Measurements from ENCODE around the gene PKD1L1.
"Not testable (repeated sequence)": the region's sequence is repeated elsewhere in the genome, so short reads cannot be mapped to it uniquely, and the experiment has no call there.

PKD1L1 gene

GRCh38 chr7:47938574-47939165, 9.6 kb downstream of the PKD1L1 start:
- no peak for DNase-seq (ENCODE audit: low read depth)

GRCh38 chr7:47937711-47938573, 10.3 kb downstream of the PKD1L1 start:
- DNase-seq (ENCODE audit: low read depth) = no peak

GRCh38 chr7:47937065-47937687, 11.1 kb downstream of the PKD1L1 start:
- no peak for DNase-seq (ENCODE audit: low read depth)

GRCh38 chr7:47936323-47936722, 11.9 kb downstream of the PKD1L1 start:
- no peak for DNase-seq (ENCODE audit: low read depth)

- no peak for DNase-seq (ENCODE audit: low read depth)
Observed at GRCh38 chr7:47935336-47935735, 12.9 kb downstream of the PKD1L1 start.

GRCh38 chr7:47934831-47935230, 13.4 kb downstream of the PKD1L1 start:
- DNase-seq (ENCODE audit: low read depth) = no peak

GRCh38 chr7:47933215-47933614, 15.1 kb downstream of the PKD1L1 start:
- DNase-seq (ENCODE audit: low read depth) = no peak

- DNase-seq (ENCODE audit: low read depth) = no peak
Observed at GRCh38 chr7:47932466-47933037, 15.7 kb downstream of the PKD1L1 start.

GRCh38 chr7:47932016-47932415, 16.2 kb downstream of the PKD1L1 start:
- no peak for DNase-seq (ENCODE audit: low read depth)

GRCh38 chr7:47931005-47932004, 17.0 kb downstream of the PKD1L1 start:
- no peak for DNase-seq (ENCODE audit: low read depth)

GRCh38 chr7:47924266-47924665, 24.0 kb downstream of the PKD1L1 start:
- DNase-seq (ENCODE audit: low read depth) = no peak

- DNase-seq (ENCODE audit: low read depth) = not testable (repeated sequence)
Observed at GRCh38 chr7:47923081-47923875, 25.0 kb downstream of the PKD1L1 start.

- not testable (repeated sequence) for DNase-seq (ENCODE audit: low read depth)
Observed at GRCh38 chr7:47916514-47916913, 31.8 kb downstream of the PKD1L1 start.

- DNase-seq (ENCODE audit: low read depth) = no peak
Observed at GRCh38 chr7:47915616-47915976, 32.7 kb downstream of the PKD1L1 start.

GRCh38 chr7:47914717-47915615, 33.3 kb downstream of the PKD1L1 start:
- DNase-seq (ENCODE audit: low read depth) = no peak

- no peak for DNase-seq (ENCODE audit: low read depth)
Observed at GRCh38 chr7:47912332-47912731, 35.9 kb downstream of the PKD1L1 start.

GRCh38 chr7:47908720-47909119, 39.5 kb downstream of the PKD1L1 start:
- DNase-seq (ENCODE audit: low read depth) = no peak

- no peak for DNase-seq (ENCODE audit: low read depth)
Observed at GRCh38 chr7:47907981-47908616, 40.2 kb downstream of the PKD1L1 start.

GRCh38 chr7:47906883-47907282, 41.4 kb downstream of the PKD1L1 start:
- DNase-seq (ENCODE audit: low read depth) = no peak

Data from stimulated activated CD8-positive, alpha-beta memory T cell treated with anti-CD3 and anti-CD28 coated beads, Interleukin-12 subunit alpha, Interleukin-12 subunit beta, amount 100 ng/mL, for 1 hour (primary cell).